ENCODE results near the gene DPEP3.
"Not testable (repeated sequence)": the region's sequence is repeated elsewhere in the genome, so short reads cannot be mapped to it uniquely, and the experiment has no call there.

The DPEP3 gene

DNA sequence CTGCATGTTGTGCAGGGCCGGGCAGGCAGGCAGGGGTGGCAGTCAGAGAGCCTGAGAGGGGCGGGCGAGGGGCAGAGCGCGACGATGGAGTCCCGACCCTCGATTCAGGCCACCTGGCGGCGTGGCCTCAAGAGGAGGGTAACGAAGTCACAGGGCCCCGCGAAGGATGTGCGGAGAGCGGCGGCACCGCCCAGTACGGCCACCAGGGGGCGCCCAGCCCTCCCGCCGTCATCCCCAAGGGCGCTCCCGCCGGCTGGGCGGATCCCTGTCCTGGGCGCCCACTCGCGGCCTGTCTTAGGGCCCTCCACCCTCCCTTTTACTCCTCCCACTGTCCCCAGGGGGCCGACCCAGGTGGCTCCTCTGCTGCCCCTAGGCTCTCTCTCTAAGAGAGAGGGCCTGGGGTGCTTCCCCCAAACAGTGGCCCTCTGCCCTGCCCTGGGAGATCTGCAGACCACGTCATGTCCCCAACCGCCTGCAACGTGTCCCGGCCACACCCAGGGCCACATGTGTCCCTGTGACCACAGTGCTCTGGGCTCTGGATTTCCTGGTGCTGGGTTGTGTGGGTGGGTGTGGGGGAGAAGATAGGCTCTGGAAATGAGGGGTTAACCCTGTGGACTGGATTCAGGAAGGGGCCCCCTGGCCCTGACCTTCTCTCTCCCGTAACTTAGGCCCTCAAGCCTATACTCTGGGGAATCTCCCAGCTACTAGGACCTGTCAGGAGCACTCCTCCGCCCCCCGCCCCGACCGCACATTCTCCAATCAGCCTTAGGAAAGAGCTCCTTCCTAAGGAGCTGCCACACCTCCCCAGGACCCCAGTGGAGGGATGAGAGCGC, 13.1 kb upstream of the DPEP3 start:
- peak; percentile 88 for DNase-seq

- DNase-seq: no peak
Observed at GRCh38 chr16:67992661-67993206, 12.4 kb upstream of the DPEP3 start.

- DNase-seq: no peak
Observed at GRCh38 chr16:67990018-67990386, 9.7 kb upstream of the DPEP3 start.

DNA sequence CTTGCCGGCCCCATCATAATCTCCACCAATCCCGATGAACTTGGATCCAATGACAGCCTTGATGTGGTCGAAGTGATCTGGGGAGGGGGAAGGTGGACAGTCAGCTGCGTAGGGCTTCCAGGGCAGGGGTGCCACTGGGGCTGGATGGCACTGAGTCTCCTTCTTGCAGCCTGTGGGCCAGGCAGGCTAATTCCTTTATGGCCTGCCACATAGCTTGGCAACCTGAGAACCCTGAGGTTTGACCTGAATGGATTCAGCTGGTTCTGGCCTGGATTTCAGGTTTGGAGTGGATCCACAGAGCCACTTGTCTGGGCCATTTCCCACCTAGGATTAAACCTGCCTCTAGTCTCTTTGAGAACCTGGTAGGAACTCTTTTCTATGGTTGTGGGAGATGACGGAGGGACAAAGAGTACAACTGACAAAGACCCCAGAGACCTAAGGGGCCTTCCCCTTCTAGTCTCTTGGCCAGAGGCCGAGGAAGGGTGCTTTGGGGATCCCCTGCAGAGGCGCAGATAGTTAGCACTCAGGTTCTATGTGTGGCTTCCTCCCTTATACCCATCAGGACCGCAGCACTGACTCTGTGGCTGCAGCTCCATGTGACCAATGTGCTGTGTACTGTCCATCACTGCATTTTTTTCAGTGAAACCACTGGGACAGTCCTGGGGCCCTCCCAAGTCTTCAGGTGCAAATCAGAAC, 9.2 kb upstream of the DPEP3 start:
- DNase-seq: no peak

GRCh38 chr16:67988675-67989074, 8.4 kb upstream of the DPEP3 start:
- no peak for DNase-seq

- no peak for DNase-seq
Observed at GRCh38 chr16:67987460-67988160, 7.3 kb upstream of the DPEP3 start.

DNA sequence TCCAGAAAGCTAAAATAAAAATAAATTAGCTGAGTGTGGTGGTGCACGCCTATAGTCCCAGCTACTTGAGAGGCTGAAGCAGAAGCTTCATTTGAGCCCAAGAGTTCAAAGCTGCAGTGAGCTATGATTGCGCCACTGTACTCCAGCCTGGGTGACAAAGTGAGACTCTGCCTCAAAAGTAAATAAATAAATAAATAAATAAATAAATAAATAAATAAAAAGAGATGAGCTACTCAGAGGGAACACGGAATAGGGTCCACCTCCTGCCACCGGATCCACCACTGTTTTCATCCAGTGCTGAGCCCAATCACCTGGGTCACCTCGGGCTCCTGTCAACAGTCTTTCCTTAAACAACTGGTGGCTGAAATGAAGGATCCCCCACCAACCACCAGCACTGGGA, 6.7 kb upstream of the DPEP3 start:
- no peak for DNase-seq

DNA sequence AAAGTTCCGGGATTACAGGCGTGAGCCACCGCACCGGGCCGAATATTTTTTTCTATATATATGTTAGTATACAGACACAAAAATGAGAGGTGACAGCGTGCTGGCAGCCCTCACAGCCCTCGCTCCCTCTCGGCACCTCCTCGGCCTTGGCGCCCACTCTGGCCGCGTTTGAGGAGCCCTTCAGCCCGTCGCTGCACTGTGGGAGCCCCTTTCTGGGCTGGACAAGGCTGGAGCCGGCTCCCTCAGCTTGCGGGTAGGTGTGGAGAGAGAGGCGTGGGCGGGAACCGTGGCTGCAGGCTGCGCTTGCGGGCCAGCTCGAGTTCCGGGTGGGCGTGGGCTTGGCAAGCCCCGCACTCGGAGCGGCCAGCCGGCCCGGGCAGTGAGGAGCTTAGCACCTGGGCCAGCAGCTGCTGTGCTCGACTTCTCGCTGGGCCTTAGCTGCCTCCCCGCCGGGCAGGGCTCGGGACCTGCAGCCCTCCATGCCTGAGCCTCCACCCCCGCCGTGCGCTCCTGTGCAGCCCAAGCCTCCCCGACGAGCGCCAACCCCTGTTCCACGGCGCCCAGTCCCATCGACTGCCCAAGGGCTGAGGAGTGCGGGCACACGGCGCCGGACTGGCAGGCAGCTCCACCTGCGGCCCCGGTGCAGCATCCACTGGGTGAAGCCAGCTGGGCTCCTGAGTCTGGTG, 1.9 kb upstream of the DPEP3 start:
- no peak for DNase-seq

DNA sequence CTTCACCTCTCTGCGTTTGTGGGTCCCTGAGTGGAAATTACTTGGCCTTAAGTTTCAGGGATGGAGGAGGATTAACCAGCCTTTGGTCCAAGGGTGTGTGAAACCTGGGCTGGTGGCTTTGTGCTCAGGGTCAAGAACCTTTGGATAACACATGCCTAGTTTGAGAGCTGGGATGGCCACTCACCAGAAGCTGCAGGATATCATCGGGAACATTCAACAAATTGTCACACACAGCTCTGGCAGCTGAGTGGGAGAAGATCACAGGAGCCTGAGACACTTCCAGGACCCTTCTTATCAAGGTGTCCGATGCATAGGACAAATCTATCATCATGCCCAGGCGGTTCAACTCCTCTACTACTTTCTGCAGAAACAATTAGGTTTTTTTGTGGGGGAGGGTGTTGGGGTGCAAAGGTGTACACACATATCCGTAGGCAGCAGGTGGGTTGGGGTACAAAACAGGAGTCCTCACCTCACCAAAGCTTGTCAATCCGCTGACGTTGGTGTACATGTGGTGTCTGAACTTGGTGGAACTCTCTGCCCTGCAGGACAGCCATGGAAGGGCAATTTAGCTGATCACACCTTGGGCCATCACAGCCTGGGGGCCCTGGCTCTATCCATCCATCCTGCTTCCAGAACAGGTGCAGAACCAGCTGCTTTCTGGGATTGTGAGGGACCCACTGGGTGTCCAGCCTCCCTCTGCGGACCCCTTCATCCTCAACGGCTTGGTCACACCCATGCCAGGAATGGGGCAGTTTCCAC, 2.7 kb downstream of the DPEP3 start:
- no peak for DNase-seq

DNA sequence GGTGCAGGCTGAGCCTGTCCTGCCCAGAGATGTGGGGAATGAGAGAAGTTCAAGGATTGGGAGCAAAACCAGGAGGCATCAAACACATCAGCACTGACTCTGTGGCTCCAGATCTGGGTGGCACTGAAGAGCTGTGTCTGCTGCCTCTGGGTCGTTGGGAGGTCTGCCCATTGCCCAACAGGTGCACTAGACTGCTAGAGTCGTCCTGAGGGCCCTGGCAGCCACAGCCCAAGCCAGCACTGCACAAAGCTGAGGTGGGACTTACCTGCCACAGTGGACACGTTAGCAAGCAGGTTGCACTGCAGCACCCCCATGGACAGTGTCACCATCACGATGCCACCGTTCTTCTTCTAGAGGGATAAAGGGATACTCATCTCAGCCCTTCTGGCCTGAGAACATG, 3.3 kb downstream of the DPEP3 start:
- no peak for DNase-seq

GRCh38 chr16:67976205-67976604, 4.1 kb downstream of the DPEP3 start:
- no peak for DNase-seq

DNA sequence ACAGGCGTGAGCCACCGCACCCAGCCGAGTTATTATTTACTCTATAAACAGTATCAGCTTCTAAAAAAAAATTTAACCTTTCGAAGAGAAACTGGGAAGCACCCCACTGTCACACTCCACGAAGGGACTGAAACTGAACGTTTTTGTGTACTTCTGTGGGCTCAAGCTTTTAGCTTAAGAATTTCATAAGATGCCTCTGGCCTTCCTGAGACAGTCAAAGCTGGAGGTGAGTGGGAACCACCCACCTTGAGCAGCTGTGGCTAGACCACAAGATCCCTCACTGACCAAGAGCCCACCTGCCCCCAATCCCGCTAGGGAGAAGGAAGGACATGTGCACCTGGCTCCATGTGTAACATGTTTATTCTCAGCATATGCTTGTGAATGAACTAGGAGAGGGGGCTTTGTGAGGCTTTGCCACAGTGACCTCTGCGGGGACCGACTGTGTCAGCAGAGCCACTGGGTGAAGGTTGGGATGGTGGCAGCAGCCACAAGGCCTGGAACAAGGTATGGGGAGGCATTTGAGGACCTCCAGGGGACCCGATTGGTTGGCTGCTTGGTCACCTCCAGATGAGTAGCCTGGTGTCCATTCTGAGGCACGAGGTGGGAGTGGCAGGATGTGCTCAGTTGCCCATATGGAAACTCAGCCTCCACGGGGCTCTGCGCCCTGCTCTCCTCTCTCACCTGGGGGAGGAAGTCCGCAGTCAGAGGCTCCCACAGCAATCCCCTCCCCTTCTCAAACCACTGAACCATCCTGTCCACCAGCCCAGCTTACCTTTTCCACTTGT, 4.8 kb downstream of the DPEP3 start:
- no peak for DNase-seq

DNA sequence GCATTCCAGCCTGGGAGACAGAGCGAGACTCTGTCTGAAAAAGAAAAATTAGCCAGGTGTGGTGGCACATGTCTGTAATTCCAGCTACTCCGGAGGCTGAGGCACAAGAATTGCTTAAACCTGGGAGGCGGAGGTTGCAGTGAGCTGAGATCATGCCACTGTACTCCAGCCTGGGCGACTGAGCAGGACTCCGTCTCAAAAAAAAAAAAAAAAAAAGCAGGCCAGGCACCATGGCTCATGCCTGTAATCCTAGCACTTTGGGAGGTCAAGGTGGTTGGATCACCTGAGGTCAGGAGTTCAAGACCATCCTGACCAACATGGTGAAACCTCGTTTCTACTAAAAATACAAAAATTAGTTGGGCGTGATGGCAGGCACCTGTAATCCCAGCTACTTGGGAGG, 8.0 kb downstream of the DPEP3 start:
- DNase-seq: not testable (repeated sequence)

DNA sequence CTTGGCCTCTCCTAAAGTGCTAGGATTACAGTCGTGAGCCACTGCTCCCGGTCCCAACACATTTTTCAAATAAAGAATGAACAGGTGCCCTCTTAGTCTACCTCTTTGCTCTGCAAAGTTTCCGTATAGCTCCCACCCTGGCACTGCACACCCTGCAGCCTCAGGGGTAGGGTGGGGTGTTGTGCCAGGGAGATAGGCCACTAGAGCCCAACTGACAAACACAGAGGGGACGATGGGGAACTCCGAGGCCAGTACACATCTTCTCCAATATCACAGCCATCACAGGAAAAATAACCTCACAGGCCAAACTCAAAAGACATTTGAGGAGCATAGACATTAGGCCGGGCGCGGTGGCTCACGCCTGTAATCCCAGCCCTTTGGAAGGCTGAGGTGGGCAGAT, 9.2 kb downstream of the DPEP3 start:
- no peak for DNase-seq

DNA sequence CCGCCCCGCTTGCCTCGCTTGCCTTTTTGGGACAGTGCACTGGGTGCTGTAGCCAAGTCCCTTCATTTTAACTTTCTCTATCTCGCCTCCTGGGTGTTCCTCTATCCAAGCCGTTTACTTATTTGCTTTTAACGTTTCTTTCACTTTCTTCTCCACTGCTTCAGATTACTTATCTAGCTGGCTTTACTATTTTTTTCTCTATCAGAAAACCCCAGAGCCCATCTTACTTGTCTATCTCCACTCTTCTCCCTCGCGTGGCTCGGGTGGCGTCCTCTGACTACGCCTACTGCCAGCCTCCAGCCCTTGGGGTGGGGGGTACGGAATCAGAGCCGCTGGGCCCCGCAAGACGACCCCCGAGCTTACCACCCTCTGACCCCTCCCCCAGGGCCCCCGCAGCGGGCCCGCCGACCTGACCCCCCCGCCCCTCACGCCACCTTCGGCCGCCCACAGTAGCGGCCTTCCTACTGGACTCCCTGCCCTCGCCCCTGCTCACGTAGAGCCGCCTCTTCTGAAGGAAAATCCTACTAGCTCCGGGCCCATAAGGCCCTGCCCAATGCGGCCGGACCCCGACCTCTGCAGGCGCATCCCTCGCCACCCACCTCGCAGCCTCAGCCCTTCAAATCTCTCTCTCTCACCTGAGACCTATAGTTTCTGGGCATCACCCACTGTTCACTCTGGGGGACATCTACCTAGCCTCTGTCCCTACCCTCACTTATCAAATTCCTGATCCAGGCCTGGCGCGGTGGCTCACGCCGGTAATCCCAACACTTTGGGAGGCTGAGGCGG, 10.9 kb downstream of the DPEP3 start:
- DNase-seq: no peak

DNA sequence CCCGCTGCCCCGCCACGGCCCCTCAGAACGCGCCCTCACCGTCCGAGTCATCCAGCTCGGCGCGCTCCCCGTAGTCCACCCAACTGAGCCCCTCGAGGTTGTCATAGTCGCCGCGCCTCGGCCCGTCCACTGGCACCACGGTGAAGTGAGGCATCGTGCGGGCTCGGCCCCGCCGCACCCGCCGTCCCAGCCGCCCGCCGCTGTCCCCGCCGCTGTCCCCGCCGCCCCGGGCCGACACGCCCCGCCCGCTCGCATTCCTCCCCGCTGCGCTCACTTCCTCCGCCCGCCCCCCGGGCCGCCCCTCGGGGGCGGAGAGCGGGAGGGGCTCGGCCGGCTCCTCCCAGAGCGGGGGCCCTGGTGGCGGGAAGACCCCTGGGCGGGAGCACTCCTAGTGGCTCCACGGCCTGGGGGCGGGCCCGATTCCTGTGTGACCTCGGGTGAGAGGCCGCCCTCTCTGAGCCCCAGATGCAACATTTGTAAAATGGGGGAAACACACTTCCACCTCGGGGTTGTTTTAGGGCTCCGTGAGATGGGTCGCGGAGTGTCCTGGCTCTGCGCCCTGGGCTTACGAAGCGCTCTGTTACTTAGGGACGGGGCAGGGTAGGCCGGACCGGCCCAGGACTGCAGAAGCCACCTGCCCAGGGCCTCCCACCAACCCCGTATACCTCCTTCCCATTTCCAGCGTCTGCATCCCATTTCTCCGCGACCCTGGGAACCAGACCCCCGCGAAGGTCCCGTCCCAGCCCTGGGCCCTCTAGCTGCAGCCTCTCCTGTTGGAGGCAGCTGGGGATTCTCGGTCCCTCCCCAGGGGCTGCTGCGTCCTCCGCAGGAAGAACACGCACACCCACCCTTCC, 11.7 kb downstream of the DPEP3 start, which contains the start of gene SLC12A4:
TSS of gene SLC12A4 (minus strand) at position 238 of the 854 bp plus-strand sequence. CDS start at position 154, 84 bp downstream.
- DNase-seq: peak; percentile 96

- DNase-seq: peak; percentile 47
Observed at GRCh38 chr16:67967958-67968399, 12.3 kb downstream of the DPEP3 start.

DNA sequence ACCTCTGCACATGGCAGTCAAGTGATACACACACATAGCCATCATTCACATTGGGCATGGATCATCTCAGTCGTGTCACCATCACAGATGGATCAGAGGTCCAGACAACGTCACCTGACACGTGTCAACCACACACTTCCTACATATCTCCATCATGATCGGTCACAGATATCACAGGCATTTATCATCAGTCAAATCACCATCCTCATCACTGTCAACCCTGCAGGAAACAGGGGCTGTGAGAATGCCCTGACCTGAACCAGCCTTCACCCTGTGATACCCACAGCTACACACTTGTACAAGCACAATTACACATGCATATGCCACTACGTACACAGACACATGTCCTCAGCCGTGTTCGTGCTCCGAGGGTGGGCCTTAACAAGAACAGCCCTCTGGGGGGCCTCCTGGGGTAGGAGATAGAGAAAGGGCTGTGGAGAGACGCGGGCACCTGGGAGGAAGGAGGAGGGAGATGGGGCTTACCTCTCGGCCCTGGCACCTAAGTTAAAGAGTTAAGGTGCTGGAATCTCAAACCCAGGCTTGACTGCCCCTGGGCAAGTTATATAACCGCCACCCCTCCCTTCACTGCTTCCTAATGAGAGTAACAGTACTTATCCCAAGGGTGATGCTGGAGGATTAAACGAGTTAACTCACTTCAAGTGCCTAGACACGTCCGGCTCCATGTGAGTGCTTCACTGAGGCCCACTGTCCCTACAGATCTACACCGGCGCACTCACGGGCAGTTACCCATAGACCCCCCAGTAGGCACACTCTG, 12.9 kb downstream of the DPEP3 start:
- DNase-seq: peak; percentile 68
